K562 (cell line): ENCODE results near the gene HOXD12. TPM values are rescaled to one million over a fixed set of nuclear protein-coding genes. Genes with fewer than 3 reads are reported as not detected.

ENCODE experiments used
- E2F1 ChIP-seq: sonication (generic); formaldehyde crosslinking; IDR thresholded peaks from 2 replicates; pipeline ENCODE4 v1.8.1; 2023; ENCODE audit warnings: mild to moderate bottlenecking, missing genetic modification reagents, moderate library complexity
- RBM22 ChIP-seq: fragments of 200-400 bp; formaldehyde crosslinking; IDR thresholded peaks from 2 replicates; pipeline ENCODE4 v1.6.1; 2018; ENCODE audit warnings: low read length, low read depth; ENCODE audit not compliant: poor library complexity, severe bottlenecking
- polyA plus RNA-seq, 8 experiments: library from polyadenylated mRNA; depleted of rRNA in 4 of 8; stranded (reverse) in 5 of 8; unstranded in 3 of 8; fragments of >200 nt; fragmentation: Nextera tagmentation in 2 of 8; fragmentation: Illumina TruSeq in 1 of 8; extraction: Ambion mirVana in 2 of 8; extraction: Trizol in 1 of 8; gene quantifications; 2 replicates each; pipeline versions ENCODE4 v1.2.1 to v1.2.3, GENCODE V29; 2011 to 2014; ENCODE audit warnings: inconsistent platforms in 1 of 8, missing spikeins in 1 of 8
- total RNA-seq, 7 experiments: library from RNA; depleted of rRNA in 6 of 7; stranded (reverse); fragments of >200 nt in 6 of 7; fragmentation: Illumina TruSeq in 2 of 7; extraction: Trizol in 2 of 7; gene quantifications; 2 replicates each; pipeline versions ENCODE4 v1.2.1 to v1.2.3, GENCODE V29; 2011 to 2021; ENCODE audit warnings: low replicate concordance in 1 of 7
- TF ChIP-seq, protein P1 (sequence below): sonication (generic); formaldehyde crosslinking; IDR thresholded peaks from 2 replicates; pipeline ENCODE4 v1.8.0; 2022; ENCODE audit warnings: mild to moderate bottlenecking, missing genetic modification reagents

The HOXD12 gene
- total and polyA plus RNA-seq, 9 of the 15 experiments (the other 6 are each of a cell fraction or from before 2014, with no cell fraction given) = not detected

GRCh38 chr2:176079831-176080539 is 19.6 kb upstream of the HOXD12 start (continued):
- TF ChIP-seq E2F1 (CRISPR knock-in tag) = peak; percentile 84; the same call in 1 of the 2 replicates
- TF ChIP-seq, protein P1, sequence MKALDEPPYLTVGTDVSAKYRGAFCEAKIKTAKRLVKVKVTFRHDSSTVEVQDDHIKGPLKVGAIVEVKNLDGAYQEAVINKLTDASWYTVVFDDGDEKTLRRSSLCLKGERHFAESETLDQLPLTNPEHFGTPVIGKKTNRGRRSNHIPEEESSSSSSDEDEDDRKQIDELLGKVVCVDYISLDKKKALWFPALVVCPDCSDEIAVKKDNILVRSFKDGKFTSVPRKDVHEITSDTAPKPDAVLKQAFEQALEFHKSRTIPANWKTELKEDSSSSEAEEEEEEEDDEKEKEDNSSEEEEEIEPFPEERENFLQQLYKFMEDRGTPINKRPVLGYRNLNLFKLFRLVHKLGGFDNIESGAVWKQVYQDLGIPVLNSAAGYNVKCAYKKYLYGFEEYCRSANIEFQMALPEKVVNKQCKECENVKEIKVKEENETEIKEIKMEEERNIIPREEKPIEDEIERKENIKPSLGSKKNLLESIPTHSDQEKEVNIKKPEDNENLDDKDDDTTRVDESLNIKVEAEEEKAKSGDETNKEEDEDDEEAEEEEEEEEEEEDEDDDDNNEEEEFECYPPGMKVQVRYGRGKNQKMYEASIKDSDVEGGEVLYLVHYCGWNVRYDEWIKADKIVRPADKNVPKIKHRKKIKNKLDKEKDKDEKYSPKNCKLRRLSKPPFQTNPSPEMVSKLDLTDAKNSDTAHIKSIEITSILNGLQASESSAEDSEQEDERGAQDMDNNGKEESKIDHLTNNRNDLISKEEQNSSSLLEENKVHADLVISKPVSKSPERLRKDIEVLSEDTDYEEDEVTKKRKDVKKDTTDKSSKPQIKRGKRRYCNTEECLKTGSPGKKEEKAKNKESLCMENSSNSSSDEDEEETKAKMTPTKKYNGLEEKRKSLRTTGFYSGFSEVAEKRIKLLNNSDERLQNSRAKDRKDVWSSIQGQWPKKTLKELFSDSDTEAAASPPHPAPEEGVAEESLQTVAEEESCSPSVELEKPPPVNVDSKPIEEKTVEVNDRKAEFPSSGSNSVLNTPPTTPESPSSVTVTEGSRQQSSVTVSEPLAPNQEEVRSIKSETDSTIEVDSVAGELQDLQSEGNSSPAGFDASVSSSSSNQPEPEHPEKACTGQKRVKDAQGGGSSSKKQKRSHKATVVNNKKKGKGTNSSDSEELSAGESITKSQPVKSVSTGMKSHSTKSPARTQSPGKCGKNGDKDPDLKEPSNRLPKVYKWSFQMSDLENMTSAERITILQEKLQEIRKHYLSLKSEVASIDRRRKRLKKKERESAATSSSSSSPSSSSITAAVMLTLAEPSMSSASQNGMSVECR = no peak
- TF ChIP-seq RBM22 = peak; percentile 46
- TF ChIP-seq, all 486 proteins: peak for 58
